ENCODE data around the gene SLIT3. TPM values are rescaled to one million over a fixed set of nuclear protein-coding genes. Genes with fewer than 3 reads are reported as not detected.

Gene SLIT3
- total RNA-seq, 2 experiments from 2014 or later = 0.30 to 0.43 TPM

DNA sequence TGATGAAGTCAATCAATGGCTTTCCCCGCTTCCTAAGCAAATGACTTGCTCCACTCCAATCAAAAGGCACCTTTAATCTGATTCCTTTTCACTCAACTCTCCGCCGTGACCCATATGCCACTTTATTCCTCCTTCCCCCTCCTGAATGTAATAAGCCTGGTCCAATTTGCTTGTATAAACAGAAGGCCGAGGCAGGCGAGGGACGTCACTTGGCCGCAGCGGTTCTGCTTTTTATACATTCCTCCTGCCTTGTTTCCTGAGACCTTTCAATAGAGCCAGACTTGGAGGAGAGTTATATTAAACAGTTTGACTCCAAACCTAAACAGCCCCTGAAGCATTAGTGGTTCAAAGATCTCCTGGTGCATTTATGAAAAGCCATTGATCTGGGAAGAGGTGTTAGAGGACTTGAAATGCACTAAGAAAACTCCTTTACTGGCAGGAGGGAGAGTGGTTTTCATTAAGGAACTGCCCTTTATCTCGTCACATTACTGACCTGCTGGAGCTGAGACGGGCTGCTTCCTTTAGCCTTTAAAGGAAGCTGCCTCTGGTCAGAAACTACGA is 273.4 kb downstream of the SLIT3 start:
- Mint-ChIP-seq H3K27me3 (ENCODE audit: low read depth) (peaks cover 9% of the 10 kb centered on the region), H3K36me3 (ENCODE audit: low read depth) (no peaks in the 10 kb centered on the region), H3K4me1 (ENCODE audit: low read depth) (no peaks in the 10 kb centered on the region), H3K4me3 (no peak overlapping the region), H3K9me3 (no peaks in the 10 kb centered on the region), H3K27ac (no peak overlapping the region)
- CTCF ChIA-PET = no interaction called here
- intact Hi-C loops (cut with micrococcal nuclease) = no loop called here
- no peak for DNase-seq

DNA sequence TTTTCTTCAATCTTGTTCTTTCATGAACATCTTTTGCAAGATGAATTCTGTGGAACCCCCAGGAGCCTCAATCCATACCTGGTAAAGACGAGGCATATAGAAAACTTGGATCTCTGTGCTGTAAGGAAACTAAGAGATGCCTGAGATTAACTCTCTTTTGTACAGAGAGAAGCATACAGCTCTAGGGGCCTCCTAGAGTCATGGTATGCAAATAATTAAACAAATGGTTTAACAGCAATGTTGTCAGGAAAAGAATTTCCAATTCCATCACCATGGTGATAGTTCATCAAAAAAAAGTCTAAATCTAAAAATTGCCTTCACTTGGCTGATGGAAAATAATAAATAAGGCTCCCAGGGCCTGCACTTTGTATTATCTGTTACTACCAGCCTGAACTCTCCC is 275.4 kb downstream of the SLIT3 start:
- Mint-ChIP-seq H3K4me1 (ENCODE audit: low read depth) (no peaks in the 10 kb centered on the region), H3K27me3 (ENCODE audit: low read depth) (peaks cover 9% of the 10 kb centered on the region), H3K4me3 (no peak overlapping the region), H3K36me3 (ENCODE audit: low read depth) (no peaks in the 10 kb centered on the region), H3K9me3 (no peaks in the 10 kb centered on the region), H3K27ac (no peak overlapping the region)
- intact Hi-C loops (cut with micrococcal nuclease) = no loop called here
- CTCF ChIA-PET = no interaction called here
- DNase-seq = no peak

DNA sequence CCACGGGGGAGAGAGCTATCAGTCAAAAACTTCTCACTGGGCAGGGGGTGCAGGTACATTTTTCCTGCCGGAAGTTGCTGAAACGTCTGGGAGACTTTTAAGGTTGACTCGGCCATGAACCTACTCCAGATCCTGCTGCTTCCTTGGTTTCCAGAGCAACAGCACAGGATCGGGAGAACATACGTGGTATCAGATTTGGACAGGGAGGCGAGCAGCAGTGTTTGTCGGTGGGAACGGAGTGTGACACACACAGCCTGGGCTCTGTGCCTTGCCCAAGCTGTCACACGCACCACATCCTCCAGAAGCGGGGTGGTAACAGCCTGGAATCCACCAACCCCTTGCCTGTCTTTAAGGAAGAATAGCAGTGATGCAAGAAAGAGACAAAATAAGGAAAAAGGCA is 276.5 kb downstream of the SLIT3 start:
- Mint-ChIP-seq H3K4me3 (no peak overlapping the region), H3K9me3 (no peaks in the 10 kb centered on the region), H3K27ac (no peak overlapping the region), H3K27me3 (ENCODE audit: low read depth) (peaks cover 8% of the 10 kb centered on the region), H3K36me3 (ENCODE audit: low read depth) (no peaks in the 10 kb centered on the region), H3K4me1 (ENCODE audit: low read depth) (no peaks in the 10 kb centered on the region)
- DNase-seq = no peak
- intact Hi-C loops (cut with micrococcal nuclease) = no loop called here
- CTCF ChIA-PET = interaction anchor here (1.1 kb wide), 1 partner anchor 37 kb away, joined by 4 read pairs; no protein-coding TSS in a partner anchor

DNA sequence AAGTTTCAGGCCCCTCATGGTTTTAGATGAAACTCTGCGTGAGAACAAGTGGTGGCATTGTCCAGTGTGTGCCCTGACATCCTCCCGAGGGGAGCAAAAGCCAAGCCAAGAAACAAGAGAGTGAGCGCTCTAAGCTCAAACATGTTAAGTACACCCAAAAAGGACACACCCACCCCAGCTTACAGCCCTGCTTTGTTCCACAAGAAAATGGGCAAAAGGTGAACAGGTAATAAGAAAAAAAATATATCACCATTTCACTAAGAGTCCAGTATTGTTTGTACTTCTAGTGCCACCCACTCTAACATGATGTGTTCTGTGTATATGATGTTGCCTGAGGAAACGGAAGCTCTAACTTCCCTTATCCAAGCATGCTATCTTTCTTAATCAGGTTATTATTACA is 278.2 kb downstream of the SLIT3 start:
- Mint-ChIP-seq H3K36me3 (ENCODE audit: low read depth) (no peaks in the 10 kb centered on the region), H3K4me3 (no peak overlapping the region), H3K27ac (no peak overlapping the region), H3K27me3 (ENCODE audit: low read depth) (peaks cover 16% of the 10 kb centered on the region), H3K9me3 (no peaks in the 10 kb centered on the region), H3K4me1 (ENCODE audit: low read depth) (no peaks in the 10 kb centered on the region)
- no peak for DNase-seq
- intact Hi-C loops (cut with micrococcal nuclease) = no loop called here
- CTCF ChIA-PET = no interaction called here

DNA sequence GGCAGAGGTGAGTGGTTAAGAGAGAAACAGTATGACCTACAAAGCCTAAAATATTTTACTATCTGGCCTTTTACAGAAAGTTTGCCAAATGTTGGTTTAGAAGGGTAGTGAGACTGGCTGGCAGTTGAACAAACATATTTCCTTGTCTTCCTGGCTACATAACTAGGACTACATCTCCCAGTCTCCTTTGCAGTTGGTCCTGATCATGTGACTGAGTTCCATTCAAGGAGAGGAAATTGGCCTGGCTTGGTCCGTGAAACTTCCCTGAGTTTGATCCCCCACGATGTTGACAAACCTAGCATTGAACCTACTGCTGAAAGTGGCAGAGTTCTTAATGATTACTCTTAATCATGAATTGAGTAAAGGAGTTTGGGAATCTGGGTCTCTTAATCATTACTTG is 280.8 kb downstream of the SLIT3 start:
- no peaks in the 10 kb centered on the region for H3K9me3 Mint-ChIP-seq
- no peak overlapping the region for H3K4me3 Mint-ChIP-seq
- CTCF ChIA-PET = no interaction called here
- DNase-seq = no peak
- no peaks in the 10 kb centered on the region for H3K4me1 Mint-ChIP-seq (ENCODE audit: low read depth)
- H3K36me3 Mint-ChIP-seq (ENCODE audit: low read depth) = no peaks in the 10 kb centered on the region
- intact Hi-C loops (cut with micrococcal nuclease) = no loop called here
- H3K27ac Mint-ChIP-seq = no peak overlapping the region
- H3K27me3 Mint-ChIP-seq (ENCODE audit: low read depth) = peaks cover 11% of the 10 kb centered on the region

DNA sequence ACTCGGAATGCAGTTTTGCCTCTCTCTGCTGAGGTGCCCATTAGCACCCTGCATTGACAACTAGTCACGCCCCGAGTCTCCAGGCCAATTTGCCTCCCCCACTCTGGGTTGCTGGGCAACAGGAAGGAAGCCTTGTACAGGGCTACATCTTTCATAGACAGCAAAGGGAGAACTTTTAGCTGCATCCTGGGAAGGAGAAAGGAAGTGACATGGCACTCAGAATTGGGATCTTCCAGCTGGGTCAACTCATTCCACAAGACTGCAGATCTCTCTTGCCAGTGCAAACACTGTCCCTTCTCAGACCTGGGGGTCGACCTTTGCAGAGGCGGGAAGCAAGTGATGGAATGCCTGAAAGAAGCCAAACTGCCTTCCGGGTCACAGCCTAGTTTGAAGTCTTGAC is 282.0 kb downstream of the SLIT3 start:
- Mint-ChIP-seq H3K36me3 (ENCODE audit: low read depth) (no peaks in the 10 kb centered on the region), H3K27me3 (ENCODE audit: low read depth) (peaks cover 11% of the 10 kb centered on the region), H3K9me3 (no peaks in the 10 kb centered on the region), H3K27ac (no peak overlapping the region), H3K4me1 (ENCODE audit: low read depth) (no peaks in the 10 kb centered on the region), H3K4me3 (no peak overlapping the region)
- CTCF ChIA-PET = no interaction called here
- DNase-seq = no peak
- intact Hi-C loops (cut with micrococcal nuclease) = no loop called here

DNA sequence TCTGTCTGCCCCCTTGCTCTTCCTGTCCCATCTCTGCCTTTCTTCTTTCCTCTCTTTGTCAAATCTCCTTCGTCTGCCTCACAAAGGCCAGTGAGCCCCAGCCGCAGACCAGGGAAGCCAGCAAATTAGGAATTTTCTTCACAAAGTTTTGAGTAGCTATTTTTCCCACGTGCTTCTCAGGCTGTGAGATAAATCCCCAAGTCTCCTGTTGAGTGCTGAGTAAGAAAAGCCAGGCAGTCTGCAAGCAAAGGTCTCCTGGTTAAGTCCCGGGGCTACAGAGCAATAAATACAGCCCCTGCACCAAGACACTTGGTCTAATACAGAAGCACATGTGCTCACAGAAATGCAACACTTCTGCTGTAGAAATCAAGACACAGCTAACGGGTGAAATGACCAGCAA is 284.9 kb downstream of the SLIT3 start:
- intact Hi-C loops (cut with micrococcal nuclease) = no loop called here

DNA sequence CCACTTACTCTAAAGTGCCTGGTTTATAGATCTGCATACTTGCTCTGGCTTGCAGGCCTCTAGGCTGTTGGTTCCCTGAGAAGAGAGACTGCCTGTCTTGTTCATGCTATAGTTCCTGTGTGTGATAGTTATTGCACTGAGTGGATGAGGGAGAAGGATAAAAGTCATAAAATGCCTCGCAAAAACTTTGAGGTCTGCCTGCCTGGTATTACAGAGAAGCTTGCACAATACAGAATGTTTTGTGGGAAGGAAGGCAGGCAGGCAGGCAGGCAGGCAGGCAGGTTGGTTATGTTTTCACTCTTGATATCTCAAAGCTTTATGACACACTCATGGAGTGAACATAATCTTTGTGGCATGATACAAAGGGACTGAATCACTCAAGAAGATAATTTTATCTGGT is 287.1 kb downstream of the SLIT3 start:
- no peaks in the 10 kb centered on the region for H3K4me1 Mint-ChIP-seq (ENCODE audit: low read depth)
- CTCF ChIA-PET = no interaction called here
- no peak overlapping the region for H3K27ac Mint-ChIP-seq
- no peaks in the 10 kb centered on the region for H3K36me3 Mint-ChIP-seq (ENCODE audit: low read depth)
- no peaks in the 10 kb centered on the region for H3K9me3 Mint-ChIP-seq
- intact Hi-C loops (cut with micrococcal nuclease) = no loop called here
- no peak overlapping the region for H3K4me3 Mint-ChIP-seq
- peaks cover 14% of the 10 kb centered on the region for H3K27me3 Mint-ChIP-seq (ENCODE audit: low read depth)
- DNase-seq = no peak

More for the DNA sequence above, 284.9 kb downstream of the SLIT3 start:
- CTCF ChIA-PET = interaction anchor here (0.7 to 1.1 kb wide), 2 partner anchors 28 to 565 kb away, joined by 3 read pairs; no protein-coding TSS in a partner anchor
- Mint-ChIP-seq H3K9me3 (no peaks in the 10 kb centered on the region), H3K27ac (no peak overlapping the region), H3K36me3 (ENCODE audit: low read depth) (no peaks in the 10 kb centered on the region), H3K27me3 (ENCODE audit: low read depth) (peaks cover 11% of the 10 kb centered on the region), H3K4me1 (ENCODE audit: low read depth) (no peaks in the 10 kb centered on the region), H3K4me3 (no peak overlapping the region)
- no peak for DNase-seq

DNA sequence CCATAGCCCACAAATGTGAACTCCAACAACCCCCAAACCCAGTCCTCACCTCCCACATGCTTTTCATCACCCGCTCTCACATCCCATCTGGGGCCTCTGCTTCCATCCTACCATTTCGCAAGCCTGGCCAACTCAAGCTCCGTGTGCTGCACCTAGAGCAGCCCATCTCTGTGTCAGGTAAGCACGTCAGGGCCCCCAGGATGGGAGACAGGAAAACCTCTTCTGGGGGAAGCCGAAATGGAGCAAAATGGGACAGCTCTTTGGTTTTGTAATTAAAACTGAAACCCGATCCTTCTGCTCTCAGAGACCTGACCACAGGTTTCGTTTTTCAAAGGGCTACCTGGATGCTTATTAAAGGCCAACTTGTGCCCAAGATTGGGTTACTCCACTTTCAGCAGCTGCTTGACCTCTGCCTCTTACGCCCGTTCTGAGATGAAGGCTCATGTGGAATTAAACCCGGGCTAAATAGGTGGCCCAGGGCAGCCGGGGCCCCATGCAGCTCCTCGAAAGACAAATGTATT is 287.7 kb downstream of the SLIT3 start:
- intact Hi-C loops (cut with micrococcal nuclease) = no loop called here
- Mint-ChIP-seq H3K4me3 (no peak overlapping the region), H3K36me3 (ENCODE audit: low read depth) (no peaks in the 10 kb centered on the region), H3K27me3 (ENCODE audit: low read depth) (peaks cover 8% of the 10 kb centered on the region), H3K27ac (no peak overlapping the region), H3K4me1 (ENCODE audit: low read depth) (no peaks in the 10 kb centered on the region), H3K9me3 (no peaks in the 10 kb centered on the region)
- DNase-seq = no peak
- CTCF ChIA-PET = no interaction called here

DNA sequence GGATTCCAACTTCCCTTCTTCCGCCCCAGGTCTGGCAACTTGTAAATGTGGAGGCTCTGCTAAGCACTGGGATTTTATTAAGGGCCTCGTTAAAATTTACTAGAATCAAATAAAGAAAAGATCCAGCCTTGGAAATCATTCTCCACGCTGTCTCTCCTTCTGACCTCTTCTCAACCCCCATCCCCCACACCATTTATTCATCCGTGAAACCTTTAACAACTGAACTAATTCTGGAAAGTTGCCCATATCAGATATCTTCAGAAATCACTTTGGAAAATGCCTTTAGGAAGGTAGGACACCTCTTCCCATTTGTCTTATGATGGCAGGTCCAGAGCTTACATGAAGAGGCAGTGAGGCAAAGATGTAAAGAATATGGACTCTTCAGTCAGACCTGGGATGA is 288.5 kb downstream of the SLIT3 start:
- Mint-ChIP-seq H3K27me3 (ENCODE audit: low read depth) (peaks cover 5% of the 10 kb centered on the region), H3K4me3 (no peak overlapping the region), H3K36me3 (ENCODE audit: low read depth) (no peaks in the 10 kb centered on the region), H3K9me3 (no peaks in the 10 kb centered on the region), H3K27ac (no peak overlapping the region), H3K4me1 (ENCODE audit: low read depth) (no peaks in the 10 kb centered on the region)
- CTCF ChIA-PET = no interaction called here
- no peak for DNase-seq
- intact Hi-C loops (cut with micrococcal nuclease) = no loop called here

DNA sequence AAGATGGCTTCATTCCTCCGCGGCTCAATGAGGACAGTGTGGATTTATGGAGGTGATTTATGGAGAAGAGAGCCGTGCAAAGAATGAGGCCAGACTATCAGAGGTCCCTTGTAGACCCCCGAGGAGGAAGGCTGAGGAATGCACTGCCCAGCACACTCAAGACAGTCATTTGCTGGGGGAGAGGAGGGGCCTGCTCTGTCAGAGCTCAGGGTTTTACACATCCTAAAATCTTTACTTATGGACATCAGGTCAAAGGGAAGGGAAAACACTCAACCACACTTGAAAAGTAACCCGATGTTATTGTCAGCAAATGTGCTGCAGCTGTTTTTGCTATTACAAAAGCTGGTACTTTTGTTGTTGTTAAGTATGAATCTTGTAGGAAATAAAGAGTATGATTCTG is 289.5 kb downstream of the SLIT3 start:
- Mint-ChIP-seq H3K27me3 (ENCODE audit: low read depth) (peaks cover 5% of the 10 kb centered on the region), H3K4me3 (no peak overlapping the region), H3K4me1 (ENCODE audit: low read depth) (no peaks in the 10 kb centered on the region), H3K9me3 (no peaks in the 10 kb centered on the region), H3K27ac (no peak overlapping the region), H3K36me3 (ENCODE audit: low read depth) (no peaks in the 10 kb centered on the region)
- CTCF ChIA-PET = no interaction called here
- intact Hi-C loops (cut with micrococcal nuclease) = no loop called here
- DNase-seq = no peak

DNA sequence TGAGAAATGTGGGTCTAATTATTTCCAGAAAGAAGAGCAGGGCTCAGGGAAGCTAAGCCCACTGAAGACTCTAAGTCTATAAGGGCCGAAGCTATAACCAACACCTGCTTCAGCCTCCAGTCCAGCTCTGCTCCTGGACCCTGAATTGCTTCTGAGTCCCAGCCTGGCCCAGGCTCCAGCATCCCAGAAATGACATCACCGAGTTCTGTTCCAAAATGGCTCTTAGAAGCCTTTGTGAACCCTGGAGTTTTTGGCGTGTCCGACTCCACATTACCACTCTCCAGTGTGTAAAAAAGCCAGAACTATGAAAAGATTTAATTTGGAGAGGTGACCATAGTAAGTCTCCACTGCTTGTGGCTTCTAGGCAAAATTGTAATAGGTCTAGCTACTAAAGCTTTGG is 289.9 kb downstream of the SLIT3 start:
- H3K9me3 Mint-ChIP-seq = no peaks in the 10 kb centered on the region
- H3K27ac Mint-ChIP-seq = no peak overlapping the region
- intact Hi-C loops (cut with micrococcal nuclease) = no loop called here
- H3K36me3 Mint-ChIP-seq (ENCODE audit: low read depth) = no peaks in the 10 kb centered on the region
- CTCF ChIA-PET = no interaction called here
- peaks cover 5% of the 10 kb centered on the region for H3K27me3 Mint-ChIP-seq (ENCODE audit: low read depth)
- DNase-seq = no peak
- no peaks in the 10 kb centered on the region for H3K4me1 Mint-ChIP-seq (ENCODE audit: low read depth)
- H3K4me3 Mint-ChIP-seq = no peak overlapping the region

DNA sequence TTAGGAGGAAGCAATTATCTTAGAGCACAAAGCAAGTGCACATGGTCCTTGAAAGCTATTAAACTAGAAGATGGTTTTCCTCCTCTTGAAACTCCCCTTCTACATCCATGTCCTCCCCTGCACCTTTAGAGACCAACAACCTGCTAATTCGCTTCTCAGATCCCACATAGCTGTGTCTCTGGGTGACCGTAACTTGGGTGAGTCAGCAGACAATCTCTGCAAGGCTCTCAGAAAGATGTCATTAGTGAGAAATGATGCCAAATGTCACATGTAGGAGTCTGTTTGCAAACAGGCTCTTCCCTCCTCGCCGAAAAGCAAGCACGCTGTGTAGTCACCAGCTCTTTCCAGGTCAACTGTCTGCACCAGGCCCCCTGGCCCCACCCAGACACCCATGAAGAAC is 291.8 kb downstream of the SLIT3 start:
- H3K4me1 Mint-ChIP-seq (ENCODE audit: low read depth) = no peaks in the 10 kb centered on the region
- peaks cover 5% of the 10 kb centered on the region for H3K27me3 Mint-ChIP-seq (ENCODE audit: low read depth)
- no peaks in the 10 kb centered on the region for H3K9me3 Mint-ChIP-seq
- intact Hi-C loops (cut with micrococcal nuclease) = no loop called here
- H3K4me3 Mint-ChIP-seq = no peak overlapping the region
- H3K27ac Mint-ChIP-seq = no peak overlapping the region
- DNase-seq = no peak
- no peaks in the 10 kb centered on the region for H3K36me3 Mint-ChIP-seq (ENCODE audit: low read depth)
- CTCF ChIA-PET = interaction anchor here (0.6 to 1.2 kb wide), 3 partner anchors 9 to 400 kb away, joined by 3 to 6 read pairs (median 3); no protein-coding TSS in a partner anchor

Data from activated naive CD4-positive, alpha-beta T cell treated with anti-CD3 and anti-CD28 coated beads for 36 hours (primary cell).